Activated gamma-delta T cell (primary cell): ENCODE data around the gene COL12A1.

ENCODE experiments used
- DNase-seq: peaks from one replicate; lab custom pipeline; 2025; lab: John Stamatoyannopoulos, UW
- total RNA-seq, 2 donors: gene quantifications; one replicate each; lab custom pipeline; 2026; lab: John Stamatoyannopoulos, UW

The COL12A1 gene
- 0.09 to 0.15 reads per million in 2 donors for total RNA-seq

- peak; percentile 9 for DNase-seq
These were observed at the start of gene COL12A1 for GRCh38 chr6:75205776-75206575. Gene COL12A1, minus strand, starts transcription at chr6:75206053. Its CDS starts 3,261 bp downstream, at chr6:75202792.

GRCh38 chr6:75250552-75250951, 44.7 kb upstream of the COL12A1 start:
- DNase-seq: no peak

GRCh38 chr6:75249837-75250236, 44.0 kb upstream of the COL12A1 start:
- no peak for DNase-seq

- no peak for DNase-seq
These were observed 40.5 kb upstream of the COL12A1 start for GRCh38 chr6:75246386-75246785.

GRCh38 chr6:75244063-75244584, 38.3 kb upstream of the COL12A1 start:
- DNase-seq: no peak

GRCh38 chr6:75243333-75244062, 37.6 kb upstream of the COL12A1 start, which contains the start of gene COX7A2:
Gene COX7A2, minus strand, starts transcription at chr6:75243801. Its CDS starts 67 bp downstream, at chr6:75243734.
- DNase-seq: peak; percentile 14

GRCh38 chr6:75236630-75237029, 30.8 kb upstream of the COL12A1 start:
- no peak for DNase-seq

GRCh38 chr6:75235271-75235670, 29.4 kb upstream of the COL12A1 start:
- DNase-seq: no peak

GRCh38 chr6:75234126-75234865, 28.4 kb upstream of the COL12A1 start:
- no peak for DNase-seq

- no peak for DNase-seq
These were observed 27.3 kb upstream of the COL12A1 start for GRCh38 chr6:75233092-75233615.

GRCh38 chr6:75230484-75231325, 24.9 kb upstream of the COL12A1 start:
- no peak for DNase-seq

- DNase-seq: no peak
These were observed 18.6 kb upstream of the COL12A1 start for GRCh38 chr6:75224303-75224926.

GRCh38 chr6:75223428-75223827, 17.6 kb upstream of the COL12A1 start:
- DNase-seq: no peak

GRCh38 chr6:75222261-75222660, 16.4 kb upstream of the COL12A1 start:
- DNase-seq: no peak

- DNase-seq: no peak
These were observed 15.3 kb upstream of the COL12A1 start for GRCh38 chr6:75221116-75221515.

- DNase-seq: no peak
These were observed 14.5 kb upstream of the COL12A1 start for GRCh38 chr6:75220357-75220756.

- no peak for DNase-seq
These were observed 13.4 kb upstream of the COL12A1 start for GRCh38 chr6:75219263-75219662.

GRCh38 chr6:75217193-75217592, 11.3 kb upstream of the COL12A1 start:
- no peak for DNase-seq

GRCh38 chr6:75215291-75215690, 9.4 kb upstream of the COL12A1 start:
- DNase-seq: no peak

- DNase-seq: no peak
These were observed 7.9 kb upstream of the COL12A1 start for GRCh38 chr6:75213732-75214131.
